HG03159 (cell line): Measurements from ENCODE around the gene FAM174B.

ENCODE experiments used
- ATAC-seq: cut with Tn5 transposase; IDR thresholded peaks from one replicate; pipeline ENCODE4 v1.9.1; 2021; ENCODE audit warnings: mild to moderate bottlenecking, moderate library complexity; ENCODE audit not compliant: unreplicated experiment

FAM174B gene

GRCh38 chr15:92574566-92574965 lies 81.0 kb downstream of the FAM174B start:
- ATAC-seq: no peak

GRCh38 chr15:92574161-92574560 lies 81.4 kb downstream of the FAM174B start:
- ATAC-seq: no peak

GRCh38 chr15:92571824-92572223 lies 83.8 kb downstream of the FAM174B start:
- ATAC-seq: no peak

GRCh38 chr15:92570391-92570790 lies 85.2 kb downstream of the FAM174B start:
- no peak for ATAC-seq

- ATAC-seq: no peak
These were observed 85.8 kb downstream of the FAM174B start for GRCh38 chr15:92569778-92570177.
